Lower lobe of right lung (tissue), 2 donors: ENCODE data around the gene CKAP5. TPM values are rescaled to one million over a fixed set of nuclear protein-coding genes. Genes with fewer than 3 reads are reported as not detected.

Experiments used
- ATAC-seq, 2 donors: fragments of 200-7000 bp; cut with Tn5 transposase; one replicate each; pipeline ENCODE4 v1.9.1; 2020 to 2022; ENCODE audit warnings: mild to moderate bottlenecking in 2 of 2, moderate library complexity in 2 of 2
- DNase-seq: peaks from one replicate; pipeline ENCODE4 v3.0.0-alpha.2; 2020
- H3K27ac ChIP-seq: fragments of 200-600 bp; one replicate; pipeline ENCODE4 v1.8.0; 2022
- H3K27me3 ChIP-seq: fragments of 200-600 bp; one replicate; pipeline ENCODE4 v1.8.0; 2022; ENCODE audit warnings: low read depth
- H3K36me3 ChIP-seq: fragments of 200-600 bp; one replicate; pipeline ENCODE4 v1.8.0; 2022; ENCODE audit warnings: mild to moderate bottlenecking
- H3K4me1 ChIP-seq: fragments of 200-600 bp; one replicate; pipeline ENCODE4 v1.8.0; 2022
- H3K4me3 ChIP-seq: fragments of 200-600 bp; one replicate; pipeline ENCODE4 v1.8.0; 2022; ENCODE audit warnings: mild to moderate bottlenecking
- H3K9me3 ChIP-seq: fragments of 200-600 bp; one replicate; pipeline ENCODE4 v1.8.0; 2022
- CTCF ChIP-seq: fragments of 200-600 bp; IDR thresholded peaks from one replicate; pipeline ENCODE4 v1.8.0; 2022; ENCODE audit warnings: antibody characterized with exemption, mild to moderate bottlenecking
- intact Hi-C: fragments of 100-400 bp; cut with DNase I; formaldehyde crosslinking; loops from one replicate; pipeline ENCODE4 v1.11.0; 2022
- total RNA-seq: library from RNA; stranded (reverse); fragmentation: NEBNext Ultra II Directional; extraction: Animal tissue kit (Norgen Biotek cat#: 25700); gene quantifications from one replicate; pipeline ENCODE4 v1.2.1, GENCODE V29; 2021
- donor health status: DM: no; HTN: yes; CAD: no; lungs with severe emphysema.

CKAP5 gene
- total RNA-seq, 1 donor from 2014 or later: 59.7 TPM

- H3K27ac ChIP-seq: no peak overlapping the region
- H3K4me1 ChIP-seq: no peaks in the 10 kb centered on the region
- intact Hi-C loops: no loop called here
- no peak for TF ChIP-seq CTCF
- H3K4me3 ChIP-seq: no peak overlapping the region
- no peak for DNase-seq
- H3K27me3 ChIP-seq: no peaks in the 10 kb centered on the region
- H3K9me3 ChIP-seq: no peaks in the 10 kb centered on the region
- no peak for ATAC-seq
- H3K36me3 ChIP-seq: peaks cover 22% of the 10 kb centered on the region
Observed at GRCh38 chr11:46865340-46865739, 19.3 kb upstream of the CKAP5 start.

- no peak for TF ChIP-seq CTCF
- DNase-seq (no peak), ATAC-seq (no peak)
- Histone ChIP-seq H3K36me3 (peaks cover 10% of the 10 kb centered on the region), H3K9me3 (no peaks in the 10 kb centered on the region), H3K27ac (no peak overlapping the region), H3K4me3 (no peak overlapping the region), H3K4me1 (no peaks in the 10 kb centered on the region), H3K27me3 (no peaks in the 10 kb centered on the region)
- intact Hi-C loops: no loop called here
Observed at GRCh38 chr11:46860218-46860617, 14.1 kb upstream of the CKAP5 start.

- no peak for TF ChIP-seq CTCF
- H3K4me1 ChIP-seq: no peaks in the 10 kb centered on the region
- H3K36me3 ChIP-seq: peaks cover 10% of the 10 kb centered on the region
- H3K27me3 ChIP-seq: no peaks in the 10 kb centered on the region
- ATAC-seq: peak; percentile 66 to 77
- DNase-seq: no peak
- no peak overlapping the region for H3K27ac ChIP-seq
- intact Hi-C loops: no loop called here
- H3K9me3 ChIP-seq: no peaks in the 10 kb centered on the region
- no peak overlapping the region for H3K4me3 ChIP-seq
Observed at GRCh38 chr11:46858920-46859546, 13.0 kb upstream of the CKAP5 start.

GRCh38 chr11:46857666-46858065 lies 11.6 kb upstream of the CKAP5 start:
- Histone ChIP-seq H3K27ac (no peak overlapping the region), H3K27me3 (no peaks in the 10 kb centered on the region), H3K4me1 (no peaks in the 10 kb centered on the region), H3K9me3 (no peaks in the 10 kb centered on the region), H3K4me3 (no peak overlapping the region), H3K36me3 (peaks cover 5% of the 10 kb centered on the region)
- peak; percentile 47 to 67 for ATAC-seq
- DNase-seq: no peak
- intact Hi-C loops: no loop called here
- no peak for TF ChIP-seq CTCF

- H3K9me3 ChIP-seq: no peaks in the 10 kb centered on the region
- no peak for TF ChIP-seq CTCF
- peak; percentile 51 to 58 for ATAC-seq
- intact Hi-C loops: no loop called here
- H3K36me3 ChIP-seq: no peaks in the 10 kb centered on the region
- DNase-seq: no peak
- H3K27ac ChIP-seq: peak overlapping the region; percentile 47
- no peaks in the 10 kb centered on the region for H3K27me3 ChIP-seq
- H3K4me3 ChIP-seq: no peak overlapping the region
- H3K4me1 ChIP-seq: no peaks in the 10 kb centered on the region
Observed at GRCh38 chr11:46856605-46857343, 10.7 kb upstream of the CKAP5 start.
